NOMO-1 treated with dmso at 0.1 percent for 144 hours (cell line): ENCODE results near the gene SIX4.
A peak's percentile ranks its signal among the peaks of the same experiment; 100 is the strongest.

ENCODE experiments used
- DNase-seq: peaks from one replicate; lab custom pipeline; 2025; ENCODE audit not compliant: unreplicated experiment; lab: John Stamatoyannopoulos, UW

SIX4 gene

GRCh38 chr14:60662982-60663381, 61.2 kb downstream of the SIX4 start:
- no peak for DNase-seq

DNA sequence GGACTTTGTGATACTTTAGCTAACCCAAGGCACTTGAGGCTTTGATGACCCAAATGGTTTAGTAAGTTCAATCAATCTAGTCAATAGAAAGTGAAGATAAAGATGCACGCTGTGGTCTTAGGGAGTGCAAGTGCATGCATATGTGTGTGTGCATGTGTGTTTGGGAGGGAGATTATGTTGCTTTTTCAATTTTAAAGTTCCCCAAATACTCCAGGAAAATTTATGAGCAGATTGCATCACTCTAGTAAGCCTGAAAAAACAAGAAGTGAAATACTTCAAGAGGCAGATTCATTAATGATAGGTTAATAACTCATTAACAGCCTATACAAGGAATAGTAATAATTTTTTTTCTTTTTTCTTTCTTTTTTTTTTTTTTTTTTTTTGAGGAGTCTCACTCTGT, 62.4 kb downstream of the SIX4 start:
- DNase-seq, result peak; percentile 56
